DMS153 treated with DMSO at 0.1 percent for 48 hours (cell line): Measurements from ENCODE around the gene IGSF9B.
"Not testable (repeated sequence)": the region's sequence is repeated elsewhere in the genome, so short reads cannot be mapped to it uniquely, and the experiment has no call there.

Experiments
- DNase-seq: peaks from one replicate; lab custom pipeline; 2025; ENCODE audit not compliant: unreplicated experiment; lab: John Stamatoyannopoulos, UW

Gene IGSF9B

GRCh38 chr11:133956650-133957633 lies at the start of gene IGSF9B:
IGSF9B (minus strand) TSS chr11:133956968; CDS start chr11:133956754, 214 bp downstream.
- DNase-seq: peak; percentile 90

- no peak for DNase-seq
Observed at GRCh38 chr11:134004496-134005172, 47.9 kb upstream of the IGSF9B start.

- no peak for DNase-seq
Observed at GRCh38 chr11:134003792-134004495, 47.2 kb upstream of the IGSF9B start.

GRCh38 chr11:134002819-134003218 lies 46.1 kb upstream of the IGSF9B start:
- DNase-seq: not testable (repeated sequence)

GRCh38 chr11:134002338-134002737 lies 45.6 kb upstream of the IGSF9B start:
- DNase-seq: not testable (repeated sequence)

GRCh38 chr11:134001596-134001995 lies 44.8 kb upstream of the IGSF9B start:
- DNase-seq: no peak

- DNase-seq: no peak
Observed at GRCh38 chr11:134001088-134001487, 44.3 kb upstream of the IGSF9B start.

- DNase-seq: no peak
Observed at GRCh38 chr11:133999355-133999754, 42.6 kb upstream of the IGSF9B start.

- no peak for DNase-seq
Observed at GRCh38 chr11:133997554-133997953, 40.8 kb upstream of the IGSF9B start.

GRCh38 chr11:133996671-133997070 lies 39.9 kb upstream of the IGSF9B start:
- no peak for DNase-seq

- no peak for DNase-seq
Observed at GRCh38 chr11:133995066-133995465, 38.3 kb upstream of the IGSF9B start.

- no peak for DNase-seq
Observed at GRCh38 chr11:133993921-133994320, 37.2 kb upstream of the IGSF9B start.

- DNase-seq: no peak
Observed at GRCh38 chr11:133993107-133993506, 36.3 kb upstream of the IGSF9B start.

GRCh38 chr11:133992121-133992520 lies 35.4 kb upstream of the IGSF9B start:
- DNase-seq: no peak

- no peak for DNase-seq
Observed at GRCh38 chr11:133991101-133991500, 34.3 kb upstream of the IGSF9B start.

GRCh38 chr11:133990501-133990900 lies 33.7 kb upstream of the IGSF9B start:
- DNase-seq: no peak

- DNase-seq: no peak
Observed at GRCh38 chr11:133988686-133989410, 32.1 kb upstream of the IGSF9B start.

GRCh38 chr11:133987171-133987570 lies 30.4 kb upstream of the IGSF9B start:
- no peak for DNase-seq

GRCh38 chr11:133985981-133986944 lies 29.5 kb upstream of the IGSF9B start:
- no peak for DNase-seq

- DNase-seq: no peak
Observed at GRCh38 chr11:133984828-133985227, 28.1 kb upstream of the IGSF9B start.
